Transverse colon (tissue), 4 donors: Measurements from ENCODE around the gene SLC19A1. TPM values are rescaled to one million over a fixed set of nuclear protein-coding genes. Genes with fewer than 3 reads are reported as not detected.

Experiments
- DNase-seq: peaks from one replicate; pipeline ENCODE4 v3.0.0-alpha.2; 2019
- H3K27ac ChIP-seq, 4 donors: fragments of 200-600 bp; sonication (generic); 2 replicates each; pipeline ENCODE4 v1.5.1; 2016 to 2018; ENCODE audit warnings: inconsistent platforms in 4 of 4
- H3K27me3 ChIP-seq: fragments of 200-600 bp; sonication (generic); 2 replicates; pipeline ENCODE4 v1.5.1; 2017; ENCODE audit warnings: inconsistent platforms
- H3K36me3 ChIP-seq, 4 donors: fragments of 200-600 bp; sonication (generic); 2 replicates each; pipeline ENCODE4 v1.5.1; 2017 to 2019; ENCODE audit warnings: inconsistent platforms in 4 of 4
- H3K4me1 ChIP-seq, 4 donors: fragments of 200-600 bp; sonication (generic); 2 replicates each; pipeline ENCODE4 v1.5.1; 2017 to 2020; ENCODE audit warnings: inconsistent platforms in 4 of 4
- H3K4me3 ChIP-seq, 4 donors: fragments of 200-600 bp; sonication (generic); 1 replicate in 1 of 4; 2 replicates in 3 of 4; pipeline versions ENCODE4 v1.5.1 to v1.6.1; 2017 to 2019; ENCODE audit warnings: inconsistent platforms in 4 of 4
- H3K9me3 ChIP-seq, 2 donors: fragments of 200-600 bp; sonication (generic); 2 replicates each; pipeline ENCODE4 v1.5.1; 2017 to 2019; ENCODE audit warnings: inconsistent platforms in 2 of 2
- CTCF ChIP-seq, 5 experiments: fragments of 200-600 bp in 3 of 5; fragments of 450-650 bp in 2 of 5; sonication (generic) in 3 of 5; IDR thresholded peaks; 1 replicate in 2 of 5; 2 replicates in 3 of 5; pipeline ENCODE4 v1.5.1; 2016 to 2017; ENCODE audit warnings: antibody characterized with exemption in 5 of 5, inconsistent platforms in 3 of 5, mild to moderate bottlenecking in 2 of 5, moderate library complexity in 1 of 5
- EP300 ChIP-seq: sonication (generic); formaldehyde crosslinking; IDR thresholded peaks from one replicate; pipeline ENCODE4 v1.6.1; 2017; ENCODE audit warnings: antibody characterized with exemption, low read depth
- POLR2A ChIP-seq: fragments of 450-650 bp; IDR thresholded peaks from one replicate; pipeline ENCODE4 v1.6.1; 2016; ENCODE audit warnings: antibody characterized with exemption, mild to moderate bottlenecking, moderate library complexity
- POLR2AphosphoS5 ChIP-seq, 3 donors: sonication (generic); formaldehyde crosslinking; IDR thresholded peaks; one replicate each; pipeline ENCODE4 v1.6.1; 2016; ENCODE audit warnings: antibody characterized with exemption in 3 of 3
- WGBS, 2 donors: methylation state at CpG; one replicate each; pipeline ENCODE4 v1.1.5; 2018; ENCODE audit warnings: low coverage in 1 of 2; 5-methylcytosine and 5-hydroxymethylcytosine counted together
- in situ Hi-C, 4 donors: fragments of 200-750 bp; cut with MboI; loops; one replicate each; pipeline versions ENCODE4 v1.15.0 to v1.15.1; 2017; ENCODE audit warnings: low sequenced_read_pairs in 3 of 4, low pct_ligation_motif_present in 1 of 4, low pct_unique_long_range_greater_than_20kb in 1 of 4
- intact Hi-C: fragments of 100-400 bp; cut with DNase I; formaldehyde crosslinking; loops from one replicate; pipeline ENCODE4 v1.15.1; 2023; ENCODE audit warnings: low total_unique reads
- total RNA-seq, 4 donors: library from RNA; depleted of rRNA; stranded (reverse); fragments of >200 nt; gene quantifications; one replicate each; pipeline ENCODE4 v1.1.0, GENCODE V29; 2016

Gene SLC19A1
- total RNA-seq, 4 donors from 2014 or later, result 8.3 to 24.1 (median 17.3) TPM

- intact Hi-C loops, result no loop called here
- H3K27me3 ChIP-seq, result no peaks in the 10 kb centered on the region
- H3K9me3 ChIP-seq, result peaks cover 10% of the 10 kb centered on the region in 2 donors
- peaks cover 0 to 10% (median 7%) of the 10 kb centered on the region in 4 donors for H3K4me1 ChIP-seq
- in situ Hi-C loops, result no loop called here
- peak overlapping the region in 1 of 4 donors; percentile 2 for H3K27ac ChIP-seq
- H3K36me3 ChIP-seq, result peaks cover 0 to 10% (median 0%) of the 10 kb centered on the region in 4 donors
- 92% methylated on average over 7 of the region's 11 CpGs; no CpG with 5 or more reads in 1 of the 2 donors for WGBS, 2 donors
- TF ChIP-seq POLR2AphosphoS5 (IDR thresholded peaks at IDR 0.05) (no peak), EP300 (no peak), POLR2A (no peak), CTCF (IDR thresholded peaks at IDR 0.05) (no peak)
- H3K4me3 ChIP-seq, result no peak overlapping the region
- no peak for DNase-seq
Observed at GRCh38 chr21:45524756-45525152, 17.5 kb downstream of the SLC19A1 start.

GRCh38 chr21:45523411-45524101, 18.7 kb downstream of the SLC19A1 start:
- no peak for TF ChIP-seq EP300
- TF ChIP-seq CTCF (IDR thresholded peaks at IDR 0.05), result no peak
- in situ Hi-C loops, result no loop called here

GRCh38 chr21:45522986-45523385, 19.3 kb downstream of the SLC19A1 start:
- peaks cover 0 to 14% (median 0%) of the 10 kb centered on the region in 4 donors for H3K36me3 ChIP-seq
- DNase-seq, result peak; percentile 1
- in situ Hi-C loops, result no loop called here

More at GRCh38 chr21:45523411-45524101, 18.7 kb downstream of the SLC19A1 start:
- 89% methylated on average over 16 of the region's 16 CpGs; no CpG with 5 or more reads in 1 of the 2 donors for WGBS, 2 donors
- Histone ChIP-seq H3K4me1 (peaks cover 0 to 10% (median 7%) of the 10 kb centered on the region in 4 donors), H3K36me3 (peaks cover 0 to 14% (median 0%) of the 10 kb centered on the region in 4 donors), H3K27ac (no peak overlapping the region), H3K4me3 (no peak overlapping the region), H3K9me3 (peaks cover 19 to 21% of the 10 kb centered on the region in 2 donors), H3K27me3 (no peaks in the 10 kb centered on the region)
- intact Hi-C loops, result no loop called here
- DNase-seq, result peak; percentile 6

GRCh38 chr21:45522381-45522780, 19.9 kb downstream of the SLC19A1 start:
- no peak overlapping the region for H3K27ac ChIP-seq
- H3K4me3 ChIP-seq, result no peak overlapping the region
- peaks cover 0 to 14% (median 0%) of the 10 kb centered on the region in 4 donors for H3K36me3 ChIP-seq
- WGBS, 2 donors, result 97% methylated on average over 6 of the region's 6 CpGs
- peak; percentile 4 for DNase-seq
- TF ChIP-seq POLR2A, result no peak
- TF ChIP-seq EP300, result no peak
- TF ChIP-seq CTCF (IDR thresholded peaks at IDR 0.05), result no peak
- no peak for TF ChIP-seq POLR2AphosphoS5 (IDR thresholded peaks at IDR 0.05)
- H3K27me3 ChIP-seq, result no peaks in the 10 kb centered on the region
- in situ Hi-C loops (no loop called here), intact Hi-C loops (no loop called here)
- peaks cover 0 to 10% (median 7%) of the 10 kb centered on the region in 4 donors for H3K4me1 ChIP-seq
- peaks cover 23 to 24% of the 10 kb centered on the region in 2 donors for H3K9me3 ChIP-seq

More at GRCh38 chr21:45522986-45523385, 19.3 kb downstream of the SLC19A1 start:
- Histone ChIP-seq H3K27ac (no peak overlapping the region), H3K27me3 (no peaks in the 10 kb centered on the region), H3K4me3 (no peak overlapping the region), H3K4me1 (peaks cover 0 to 10% (median 7%) of the 10 kb centered on the region in 4 donors), H3K9me3 (peaks cover 23 to 24% of the 10 kb centered on the region in 2 donors)
- 99 to 100% methylated on average over 3 to 6 of the region's 6 CpGs for WGBS, 2 donors
- no peak for TF ChIP-seq POLR2AphosphoS5 (IDR thresholded peaks at IDR 0.05)
- no peak for TF ChIP-seq EP300
- TF ChIP-seq POLR2A, result no peak
- intact Hi-C loops, result no loop called here
